IPS DF 6.9 (cell line): ENCODE results near the gene SYCP2L.

Experiments
- DNase-seq: peaks from one replicate; pipeline ENCODE4 v3.0.0-alpha.2; 2013; ENCODE audit warnings: low read depth, low spot score
- H3K27ac ChIP-seq: one replicate; pipeline ENCODE4 v1.5.1; 2013; ENCODE audit warnings: low read length, control low read depth
- H3K27me3 ChIP-seq: 2 replicates; pipeline ENCODE4 v1.6.1; 2013; ENCODE audit warnings: mild to moderate bottlenecking, low read length; ENCODE audit not compliant: control insufficient read depth, insufficient read depth
- H3K36me3 ChIP-seq: 2 replicates; pipeline ENCODE4 v1.6.1; 2013; ENCODE audit warnings: low read length; ENCODE audit not compliant: control insufficient read depth, insufficient read depth
- H3K4me1 ChIP-seq: 2 replicates; pipeline ENCODE4 v1.6.1; 2013; ENCODE audit warnings: low read length; ENCODE audit not compliant: control insufficient read depth, insufficient read depth
- H3K4me3 ChIP-seq: 2 replicates; pipeline ENCODE4 v1.5.1; 2013; ENCODE audit warnings: mild to moderate bottlenecking, low read length
- H3K9me3 ChIP-seq: 2 replicates; pipeline ENCODE4 v1.6.1; 2013; ENCODE audit warnings: low read length, inconsistent platforms; ENCODE audit not compliant: control insufficient read depth, insufficient read depth
- WGBS: extraction: QIAGEN DNeasy Blood & Tissue Kit; methylation state at CpG from one replicate; pipeline ENCODE4 v1.1.7; 2013; ENCODE audit warnings: mixed read lengths, missing lambda C conversion rate; ENCODE audit not compliant: insufficient read length, insufficient coverage; 5-methylcytosine and 5-hydroxymethylcytosine counted together

SYCP2L gene

GRCh38 chr6:10951675-10952282, 64.9 kb downstream of the SYCP2L start:
- no CpG with 5 or more reads among the region's 6 CpGs for WGBS
- Histone ChIP-seq H3K27ac (no peak overlapping the region), H3K9me3 (no peaks in the 10 kb centered on the region), H3K4me3 (no peak overlapping the region), H3K4me1 (no peaks in the 10 kb centered on the region), H3K36me3 (no peaks in the 10 kb centered on the region), H3K27me3 (no peaks in the 10 kb centered on the region)
- no peak for DNase-seq

GRCh38 chr6:10954590-10955010, 67.7 kb downstream of the SYCP2L start:
- Histone ChIP-seq H3K36me3 (no peaks in the 10 kb centered on the region), H3K27me3 (no peaks in the 10 kb centered on the region), H3K27ac (no peak overlapping the region), H3K4me1 (no peaks in the 10 kb centered on the region), H3K4me3 (no peak overlapping the region), H3K9me3 (no peaks in the 10 kb centered on the region)
- no CpG with 5 or more reads among the region's 15 CpGs for whole genome bisulfite sequencing
- DNase-seq: peak; percentile 67

DNA sequence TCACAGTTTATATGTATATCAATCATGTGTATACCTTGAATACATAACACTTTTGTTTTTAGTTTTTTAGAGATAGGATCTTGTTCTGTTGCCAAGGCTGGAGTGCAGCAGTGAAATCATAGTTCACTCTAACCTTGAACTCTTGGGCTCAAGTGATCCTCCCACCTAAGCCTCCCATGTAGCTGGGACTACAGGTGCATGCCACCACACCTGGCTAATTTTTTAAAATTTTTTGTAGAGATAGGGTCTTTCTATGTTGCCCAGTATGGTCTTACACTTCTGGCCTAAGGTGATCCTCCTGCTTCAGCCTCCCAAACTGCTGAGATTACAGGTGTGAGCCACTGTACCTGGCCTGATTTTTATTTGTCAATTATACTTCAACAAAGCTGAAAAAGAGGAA, 69.9 kb downstream of the SYCP2L start:
- H3K36me3 ChIP-seq: no peaks in the 10 kb centered on the region
- H3K4me3 ChIP-seq: no peak overlapping the region
- H3K27ac ChIP-seq: no peak overlapping the region
- no peaks in the 10 kb centered on the region for H3K9me3 ChIP-seq
- no peaks in the 10 kb centered on the region for H3K4me1 ChIP-seq
- DNase-seq: no peak
- H3K27me3 ChIP-seq: no peaks in the 10 kb centered on the region; the same call in 1 of the 2 replicates

DNA sequence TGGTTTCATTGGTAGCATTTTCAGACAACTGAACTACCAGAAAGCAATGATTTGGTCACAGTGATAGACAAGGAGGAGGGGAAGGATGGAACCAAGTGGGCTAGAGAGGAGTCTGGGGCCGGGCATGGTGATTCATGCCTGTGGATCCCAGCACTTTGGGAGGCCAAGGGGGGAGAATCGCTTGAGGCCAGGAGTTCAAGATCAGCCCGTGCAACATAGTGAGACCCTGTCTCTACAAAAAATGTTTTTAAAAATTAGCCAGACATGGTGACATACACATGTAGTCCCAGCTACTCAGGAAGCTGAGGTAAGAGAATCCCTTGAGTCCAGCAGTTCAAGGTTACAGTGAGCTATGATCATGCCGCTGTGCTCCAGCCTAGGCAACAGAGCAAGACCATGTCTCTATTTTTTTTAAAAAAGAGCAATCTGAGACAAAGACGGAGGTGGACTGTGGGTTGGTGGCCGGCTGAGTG, 70.6 kb downstream of the SYCP2L start:
- DNase-seq: no peak
- H3K27ac ChIP-seq: no peak overlapping the region
- H3K4me3 ChIP-seq: no peak overlapping the region
- no CpG with 5 or more reads among the region's 6 CpGs for WGBS
- H3K36me3 ChIP-seq: no peaks in the 10 kb centered on the region
- H3K27me3 ChIP-seq: no peaks in the 10 kb centered on the region; the same call in 1 of the 2 replicates
- no peaks in the 10 kb centered on the region for H3K4me1 ChIP-seq
- no peaks in the 10 kb centered on the region for H3K9me3 ChIP-seq

GRCh38 chr6:10960171-10960570, 73.3 kb downstream of the SYCP2L start:
- H3K4me1 ChIP-seq: no peaks in the 10 kb centered on the region; the same call in 1 of the 2 replicates
- no peak overlapping the region for H3K4me3 ChIP-seq
- no peaks in the 10 kb centered on the region for H3K9me3 ChIP-seq
- H3K36me3 ChIP-seq: no peaks in the 10 kb centered on the region
- no CpG with 5 or more reads among the region's 2 CpGs for WGBS
- no peak for DNase-seq
- H3K27ac ChIP-seq: no peak overlapping the region
- H3K27me3 ChIP-seq: peaks cover 2% of the 10 kb centered on the region; the same call in 1 of the 2 replicates

GRCh38 chr6:10961837-10962236, 75.0 kb downstream of the SYCP2L start:
- DNase-seq: no peak
- H3K36me3 ChIP-seq: no peaks in the 10 kb centered on the region
- peaks cover 2% of the 10 kb centered on the region; the same call in 1 of the 2 replicates for H3K27me3 ChIP-seq
- no peaks in the 10 kb centered on the region for H3K9me3 ChIP-seq
- no CpG with 5 or more reads among the region's 3 CpGs for WGBS
- no peaks in the 10 kb centered on the region; the same call in 1 of the 2 replicates for H3K4me1 ChIP-seq
- H3K27ac ChIP-seq: no peak overlapping the region
- H3K4me3 ChIP-seq: no peak overlapping the region

DNA sequence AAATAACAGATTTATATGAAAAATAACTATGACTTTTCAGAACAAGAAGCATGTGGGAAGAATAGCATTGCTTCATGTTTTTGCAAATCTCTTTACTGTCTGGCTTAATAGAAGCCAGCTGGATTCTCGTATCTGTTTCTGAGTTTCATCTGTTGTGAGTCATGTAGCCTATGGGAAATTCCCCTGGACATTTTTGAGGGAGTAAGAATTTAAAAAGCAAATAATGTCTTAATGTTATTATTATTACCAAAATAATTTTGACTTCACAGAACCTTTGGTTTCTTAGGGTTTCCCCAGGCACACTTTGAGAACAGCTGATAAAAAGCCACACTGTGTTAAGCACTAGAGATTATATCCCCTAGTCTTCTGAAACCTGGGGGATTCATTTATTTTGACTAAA, 75.8 kb downstream of the SYCP2L start:
- Histone ChIP-seq H3K4me1 (no peaks in the 10 kb centered on the region; the same call in 1 of the 2 replicates), H3K36me3 (no peaks in the 10 kb centered on the region), H3K4me3 (no peak overlapping the region), H3K9me3 (no peaks in the 10 kb centered on the region), H3K27ac (no peak overlapping the region), H3K27me3 (peaks cover 2% of the 10 kb centered on the region; the same call in 1 of the 2 replicates)
- no peak for DNase-seq
- no CpG with 5 or more reads among the region's 1 CpG for WGBS

- Histone ChIP-seq H3K4me1 (no peaks in the 10 kb centered on the region; the same call in 1 of the 2 replicates), H3K4me3 (no peak overlapping the region), H3K27me3 (peaks cover 2% of the 10 kb centered on the region; the same call in 1 of the 2 replicates), H3K27ac (no peak overlapping the region), H3K9me3 (no peaks in the 10 kb centered on the region), H3K36me3 (no peaks in the 10 kb centered on the region)
- no CpG with 5 or more reads among the region's 2 CpGs for WGBS
- DNase-seq: no peak
Measured at GRCh38 chr6:10963113-10963512, 76.3 kb downstream of the SYCP2L start.

GRCh38 chr6:10964684-10965083, 77.8 kb downstream of the SYCP2L start:
- Histone ChIP-seq H3K27me3 (peaks cover 2% of the 10 kb centered on the region; the same call in 1 of the 2 replicates), H3K4me1 (no peaks in the 10 kb centered on the region; the same call in 1 of the 2 replicates), H3K27ac (no peak overlapping the region), H3K9me3 (no peaks in the 10 kb centered on the region), H3K4me3 (no peak overlapping the region), H3K36me3 (no peaks in the 10 kb centered on the region)
- DNase-seq: no peak
- WGBS: 100% methylated on average over 1 of the region's 1 CpG

DNA sequence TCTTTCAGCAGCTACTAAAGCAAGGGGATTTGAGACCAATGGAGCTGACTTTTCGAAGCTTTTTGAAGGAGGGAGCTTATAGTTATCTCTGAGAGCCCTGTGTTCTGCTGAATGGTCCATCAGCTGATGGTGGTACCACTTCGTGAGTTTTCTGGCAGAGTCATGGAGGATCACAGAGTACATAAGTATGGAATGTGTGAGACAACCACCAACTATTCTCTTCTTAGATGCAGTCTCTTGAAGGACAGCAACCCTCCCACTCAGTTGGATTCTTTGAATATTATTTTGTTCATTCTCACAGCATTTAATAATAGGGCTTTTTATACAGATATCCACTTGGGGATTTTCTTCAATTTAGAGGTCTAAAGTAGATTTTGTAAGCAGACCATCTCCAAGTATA, 81.9 kb downstream of the SYCP2L start:
- WGBS: no CpG with 5 or more reads among the region's 2 CpGs

DNA sequence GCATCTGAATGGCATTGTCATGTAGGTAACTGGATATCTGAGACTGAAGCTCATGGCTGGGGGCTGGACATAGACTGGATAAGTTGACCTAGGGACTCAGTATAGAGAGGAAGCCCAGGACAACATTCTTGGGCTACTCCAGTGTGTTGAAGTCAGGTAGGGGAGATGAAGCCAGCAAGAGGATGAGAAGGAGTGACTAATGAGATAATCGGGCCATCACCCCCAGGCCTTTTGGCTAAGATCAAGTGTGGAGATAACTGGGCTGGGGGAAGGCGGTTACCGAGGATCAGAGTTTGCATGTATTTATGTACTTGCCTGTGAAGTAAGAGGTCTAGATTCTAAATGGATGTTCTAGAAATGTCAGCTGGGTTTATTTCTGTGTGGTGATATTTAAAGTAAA, 83.9 kb downstream of the SYCP2L start:
- WGBS: no CpG with 5 or more reads among the region's 3 CpGs
- Histone ChIP-seq H3K9me3 (no peaks in the 10 kb centered on the region), H3K4me3 (no peak overlapping the region), H3K27me3 (no peaks in the 10 kb centered on the region), H3K4me1 (no peaks in the 10 kb centered on the region), H3K36me3 (no peaks in the 10 kb centered on the region), H3K27ac (no peak overlapping the region)
- DNase-seq: no peak

More for the DNA sequence above, 81.9 kb downstream of the SYCP2L start:
- no peak overlapping the region for H3K27ac ChIP-seq
- H3K9me3 ChIP-seq: no peaks in the 10 kb centered on the region
- no peak for DNase-seq
- H3K4me1 ChIP-seq: no peaks in the 10 kb centered on the region; the same call in 1 of the 2 replicates
- H3K27me3 ChIP-seq: 0 out of 2 replicates have a peak, but pooled peaks cover 2% of the 10 kb centered on the region
- H3K4me3 ChIP-seq: no peak overlapping the region
- no peaks in the 10 kb centered on the region for H3K36me3 ChIP-seq
